HAP-1 (cell line): Measurements from ENCODE around the gene PRTN3.
"Not testable (repeated sequence)": the region's sequence is repeated elsewhere in the genome, so short reads cannot be mapped to it uniquely, and the experiment has no call there.

Source experiments
- DNase-seq, 2 experiments: peaks; one replicate each; pipeline ENCODE4 v3.0.0-alpha.2; 2016 to 2020; ENCODE audit warnings: low spot score in 2 of 2
- H3K27me3 ChIP-seq: fragments of 250-450 bp; sonication (Bioruptor Pico); 2 replicates; pipeline ENCODE4 v1.5.1; 2020; ENCODE audit warnings: low read depth, mild to moderate bottlenecking, moderate library complexity
- H3K36me3 ChIP-seq: fragments of 250-450 bp; sonication (Bioruptor Pico); replicated peaks from 2 replicates; pipeline ENCODE4 v1.5.1; 2020; ENCODE audit warnings: mild to moderate bottlenecking
- H3K4me1 ChIP-seq: fragments of 250-450 bp; sonication (Bioruptor Pico); 2 replicates; pipeline ENCODE4 v1.5.1; 2020; ENCODE audit warnings: mild to moderate bottlenecking
- H3K4me3 ChIP-seq: fragments of 250-450 bp; sonication (Bioruptor Pico); 2 replicates; pipeline ENCODE4 v1.5.1; 2020; ENCODE audit warnings: mild to moderate bottlenecking, moderate library complexity
- H3K9me3 ChIP-seq: fragments of 250-450 bp; sonication (Bioruptor Pico); 2 replicates; pipeline ENCODE4 v1.5.1; 2020; ENCODE audit warnings: mild to moderate bottlenecking, moderate library complexity
- in situ Hi-C: fragments of 300-500 bp; cut with MboI; formaldehyde crosslinking; loops from 3 replicates; pipeline ENCODE4 v1.14.3; 2020; ENCODE audit warnings: low sequenced_read_pairs, inconsistent platforms, mixed read lengths

PRTN3 gene

DNA sequence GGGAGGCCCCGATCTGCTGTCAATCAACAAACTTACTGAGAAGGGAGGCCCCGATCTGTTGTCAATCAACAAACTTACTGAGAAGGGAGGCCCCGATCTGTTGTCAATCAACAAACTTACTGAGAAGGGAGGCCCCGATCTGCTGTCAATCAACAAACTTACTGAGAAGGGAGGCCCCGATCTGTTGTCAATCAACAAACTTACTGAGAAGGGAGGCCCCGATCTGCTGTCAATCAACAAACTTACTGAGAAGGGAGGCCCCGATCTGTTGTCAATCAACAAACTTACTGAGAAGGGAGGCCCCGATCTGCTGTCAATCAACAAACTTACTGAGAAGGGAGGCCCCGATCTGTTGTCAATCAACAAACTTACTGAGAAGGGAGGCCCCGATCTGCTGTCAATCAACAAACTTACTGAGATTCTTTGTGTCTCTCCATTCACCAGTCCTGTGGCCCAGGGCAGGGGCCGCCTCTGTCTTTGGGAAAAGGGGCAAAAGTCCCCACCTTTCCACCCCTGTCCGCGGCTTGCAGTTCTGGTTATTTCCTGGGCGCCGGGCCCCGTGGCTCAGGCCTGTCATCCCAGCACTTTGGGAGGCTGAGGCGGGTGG lies 12.9 kb downstream of the PRTN3 start:
- H3K4me1 ChIP-seq, H3K27me3 ChIP-seq, H3K4me3 ChIP-seq, in situ Hi-C loops, DNase-seq, H3K36me3 ChIP-seq, H3K9me3 ChIP-seq: not testable (repeated sequence)

DNA sequence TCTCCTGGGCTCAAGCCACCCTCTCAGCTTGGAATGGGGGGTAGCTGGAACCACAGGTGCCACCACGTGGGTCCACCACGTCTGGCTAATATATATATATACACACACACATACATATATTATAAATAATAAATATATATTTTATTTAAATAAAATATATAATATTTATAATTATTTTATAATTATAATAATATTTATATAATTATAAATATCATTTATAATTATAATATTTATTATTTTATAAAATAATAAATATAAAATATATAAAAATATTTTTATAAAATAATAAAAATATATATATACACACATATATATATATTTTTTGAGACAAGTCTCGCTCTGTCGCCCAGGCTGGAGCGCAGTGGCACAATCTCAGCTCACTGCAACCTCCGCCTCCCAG lies 13.8 kb downstream of the PRTN3 start:
- in situ Hi-C loops, result no loop called here

DNA sequence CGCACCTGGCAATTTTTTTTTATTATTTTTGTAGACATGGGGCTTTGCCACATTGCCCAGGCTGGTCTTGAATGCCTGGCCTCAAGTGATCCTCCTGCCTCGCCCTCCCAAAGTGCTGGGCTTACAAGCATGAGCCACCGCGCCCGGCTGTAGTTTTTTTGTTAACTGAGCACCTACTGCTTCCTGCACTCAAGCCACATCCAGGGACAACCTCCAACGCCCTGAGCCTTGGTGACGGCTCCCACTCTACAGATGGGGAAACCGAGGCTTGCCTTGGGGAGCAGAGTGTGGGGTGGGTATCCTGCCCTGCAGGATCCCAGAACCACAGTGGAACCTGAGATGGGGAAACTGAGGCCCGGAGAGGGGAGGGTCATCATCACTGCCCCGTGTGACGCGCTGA lies 14.3 kb downstream of the PRTN3 start:
- H3K36me3 ChIP-seq, result no peaks in the 10 kb centered on the region
- DNase-seq, result no peak
- in situ Hi-C loops, result no loop called here
- H3K27me3 ChIP-seq, result no peaks in the 10 kb centered on the region
- peaks cover 13% of the 10 kb centered on the region for H3K4me1 ChIP-seq
- H3K9me3 ChIP-seq, result no peaks in the 10 kb centered on the region
- no peak overlapping the region for H3K4me3 ChIP-seq

More for the DNA sequence above, 13.8 kb downstream of the PRTN3 start:
- Histone ChIP-seq H3K4me1 (peaks cover 8% of the 10 kb centered on the region), H3K36me3 (no peaks in the 10 kb centered on the region), H3K4me3 (no peak overlapping the region), H3K9me3 (no peaks in the 10 kb centered on the region), H3K27me3 (no peaks in the 10 kb centered on the region)
- DNase-seq, result no peak

DNA sequence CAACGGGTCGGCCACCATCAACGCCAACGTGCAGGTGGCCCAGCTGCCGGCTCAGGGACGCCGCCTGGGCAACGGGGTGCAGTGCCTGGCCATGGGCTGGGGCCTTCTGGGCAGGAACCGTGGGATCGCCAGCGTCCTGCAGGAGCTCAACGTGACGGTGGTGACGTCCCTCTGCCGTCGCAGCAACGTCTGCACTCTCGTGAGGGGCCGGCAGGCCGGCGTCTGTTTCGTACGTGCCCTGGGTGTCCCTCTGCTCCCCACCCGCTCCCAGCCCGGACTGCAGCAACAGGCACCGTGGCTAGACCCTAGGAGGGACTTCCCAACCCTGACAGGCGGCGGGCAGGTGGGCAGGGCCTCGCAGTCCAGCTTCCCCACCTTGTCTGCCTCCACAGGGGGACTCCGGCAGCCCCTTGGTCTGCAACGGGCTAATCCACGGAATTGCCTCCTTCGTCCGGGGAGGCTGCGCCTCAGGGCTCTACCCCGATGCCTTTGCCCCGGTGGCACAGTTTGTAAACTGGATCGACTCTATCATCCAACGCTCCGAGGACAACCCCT lies 14.8 kb downstream of the PRTN3 start:
- Histone ChIP-seq H3K4me3 (no peak overlapping the region), H3K27me3 (no peaks in the 10 kb centered on the region), H3K9me3 (no peaks in the 10 kb centered on the region), H3K36me3 (no peaks in the 10 kb centered on the region), H3K4me1 (peaks cover 10% of the 10 kb centered on the region)
- DNase-seq, result no peak
- in situ Hi-C loops, result no loop called here

DNA sequence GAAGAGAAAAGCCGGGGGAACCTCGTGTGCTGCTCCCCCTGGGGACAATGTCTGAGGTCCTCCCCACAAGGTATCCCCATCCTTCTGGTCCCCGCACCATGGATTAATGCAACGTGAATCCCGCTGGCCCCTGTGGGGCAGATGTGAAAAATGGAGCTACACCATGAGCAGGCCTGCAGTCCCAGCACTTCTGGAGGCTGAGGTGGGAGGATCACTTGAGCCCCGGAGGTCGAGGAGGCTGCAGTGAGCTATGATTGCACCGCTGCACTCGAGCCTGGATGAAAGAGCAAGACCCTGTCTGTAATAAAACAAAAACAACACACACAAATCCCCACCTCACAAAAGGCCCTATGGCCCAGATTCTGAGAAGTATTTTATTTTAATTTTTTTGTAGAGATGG lies 17.5 kb downstream of the PRTN3 start:
- Histone ChIP-seq H3K4me3 (no peak overlapping the region), H3K4me1 (peaks cover 12% of the 10 kb centered on the region), H3K9me3 (no peaks in the 10 kb centered on the region), H3K36me3 (peaks cover 4% of the 10 kb centered on the region; the same call in 1 of the 2 replicates), H3K27me3 (no peaks in the 10 kb centered on the region)
- in situ Hi-C loops, result no loop called here
- DNase-seq, result no peak

DNA sequence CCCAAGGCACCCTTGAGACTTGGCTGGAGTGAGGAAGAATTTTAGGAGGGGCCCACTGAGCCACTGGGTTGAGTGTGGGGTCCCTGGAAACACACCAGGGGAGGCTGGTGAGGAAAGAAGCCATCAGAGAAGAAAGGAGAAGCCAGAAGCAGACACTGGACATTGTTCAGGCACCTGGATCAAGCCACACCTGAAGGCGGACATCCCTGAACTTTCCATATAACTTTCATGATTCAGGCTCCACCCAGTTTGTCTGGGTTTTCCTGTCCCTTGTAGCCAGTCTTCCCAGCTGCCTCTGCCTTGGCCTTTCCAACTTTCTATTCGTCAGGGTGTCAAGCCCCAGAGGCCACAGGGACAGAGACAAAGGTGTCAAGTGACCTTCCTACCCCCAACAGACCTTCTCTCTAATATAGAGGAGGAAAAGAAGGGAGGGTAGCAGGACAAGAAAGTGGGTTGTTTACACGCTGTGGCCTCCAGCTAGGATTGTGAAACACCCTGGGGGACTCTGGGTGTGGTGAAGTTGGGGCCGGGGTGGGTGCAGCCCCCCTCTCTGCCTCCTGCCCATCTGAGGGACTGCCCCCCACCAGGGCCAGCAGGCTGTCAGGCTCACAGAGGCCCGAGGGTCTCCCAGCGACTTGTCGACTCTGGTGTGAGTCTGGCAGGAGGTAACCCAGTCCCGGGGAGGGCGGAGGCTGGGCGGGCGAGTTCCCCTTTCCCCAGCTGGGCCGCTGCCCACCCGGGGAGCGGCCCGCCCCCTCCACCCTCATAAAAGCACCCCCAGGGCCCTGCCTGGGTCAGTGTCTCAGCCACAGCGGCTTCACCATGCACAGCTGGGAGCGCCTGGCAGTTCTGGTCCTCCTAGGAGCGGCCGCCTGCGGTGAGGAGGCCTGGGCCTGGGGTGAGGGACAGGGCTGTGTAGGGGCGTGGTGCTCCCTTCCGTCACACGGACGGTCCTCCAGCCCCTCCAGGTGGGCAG lies 18.4 kb downstream of the PRTN3 start, which contains the start of gene CFD:
CFD (plus strand) TSS at position 797 of the 976 bp plus-strand sequence; CDS start at position 823, 26 bp downstream.
- Histone ChIP-seq H3K4me1 (peaks cover 12% of the 10 kb centered on the region), H3K9me3 (no peaks in the 10 kb centered on the region), H3K4me3 (peak within 1 kb of the TSS; percentile 49), H3K27me3 (no peaks in the 10 kb centered on the region), H3K36me3 (peaks cover 4% of the 10 kb centered on the region; the same call in 1 of the 2 replicates)
- in situ Hi-C loops, result no loop called here
- DNase-seq, result no peak

DNA sequence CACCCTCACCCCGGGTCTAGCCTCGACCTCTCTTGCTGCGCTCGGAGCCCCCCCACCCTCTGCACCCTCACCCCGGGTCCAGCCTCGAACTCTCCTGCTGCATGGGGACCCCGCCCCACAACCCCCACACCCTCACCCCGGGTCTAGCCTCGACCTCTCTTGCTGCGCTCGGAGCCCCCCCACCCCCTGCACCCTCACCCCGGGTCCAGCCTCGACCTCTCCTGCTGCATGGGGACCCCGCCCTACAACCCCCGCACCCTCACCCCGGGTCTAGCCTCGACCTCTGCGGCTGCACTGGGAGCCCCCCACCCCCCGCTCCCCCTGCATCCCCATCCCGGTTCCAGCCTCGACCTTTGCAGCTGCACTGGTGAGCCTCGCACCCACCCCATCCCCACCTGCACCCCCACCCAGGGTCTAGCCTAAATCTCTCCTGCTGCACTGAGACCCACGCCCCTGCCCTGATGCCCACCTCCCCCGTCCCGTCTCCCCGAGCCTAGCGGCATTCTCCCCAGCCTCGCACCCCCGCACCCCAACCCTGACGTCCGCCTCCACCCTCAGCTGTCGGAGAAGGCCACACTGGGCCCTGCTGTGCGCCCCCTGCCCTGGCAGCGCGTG lies 20.4 kb downstream of the PRTN3 start:
- no peak for DNase-seq
- Histone ChIP-seq H3K4me3 (peak overlapping the region; percentile 49), H3K4me1 (peaks cover 12% of the 10 kb centered on the region), H3K36me3 (peaks cover 11% of the 10 kb centered on the region; the same call in 1 of the 2 replicates), H3K9me3 (no peaks in the 10 kb centered on the region), H3K27me3 (no peaks in the 10 kb centered on the region)
- in situ Hi-C loops, result no loop called here

DNA sequence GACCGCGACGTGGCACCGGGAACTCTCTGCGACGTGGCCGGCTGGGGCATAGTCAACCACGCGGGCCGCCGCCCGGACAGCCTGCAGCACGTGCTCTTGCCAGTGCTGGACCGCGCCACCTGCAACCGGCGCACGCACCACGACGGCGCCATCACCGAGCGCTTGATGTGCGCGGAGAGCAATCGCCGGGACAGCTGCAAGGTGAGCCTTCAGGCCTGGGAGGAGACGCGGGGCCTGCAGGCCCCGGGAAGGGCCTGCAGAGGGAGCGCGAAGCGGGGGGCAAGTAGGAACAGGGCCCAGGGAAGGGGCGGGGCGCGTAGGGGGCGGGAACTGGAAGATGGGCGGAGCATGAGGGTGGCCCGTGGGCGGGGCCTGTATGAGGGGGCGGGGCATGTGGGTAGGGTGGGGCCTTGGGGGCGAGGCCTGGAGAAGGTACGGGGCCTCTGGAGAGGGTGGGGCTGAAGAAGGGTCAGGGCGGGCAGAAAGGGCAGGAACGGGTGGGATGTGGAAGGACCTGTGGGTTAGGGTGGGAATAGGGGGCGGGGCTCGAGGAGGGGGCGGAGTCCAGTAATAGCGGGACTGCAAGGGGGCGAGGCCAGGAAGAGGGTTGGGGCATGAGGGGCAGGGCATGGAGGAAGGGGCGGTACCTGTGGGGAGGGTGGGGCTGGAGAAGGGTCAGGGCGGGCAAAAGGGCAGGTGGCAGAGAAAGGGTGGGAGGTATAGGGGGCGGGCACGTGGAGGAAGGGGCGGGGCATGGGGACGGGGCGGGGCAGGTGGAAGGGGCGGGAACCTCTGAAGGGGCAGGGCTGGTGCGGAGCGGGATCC lies 21.2 kb downstream of the PRTN3 start:
- Histone ChIP-seq H3K27me3 (no peaks in the 10 kb centered on the region), H3K36me3 (peaks cover 11% of the 10 kb centered on the region; the same call in 1 of the 2 replicates), H3K4me1 (peaks cover 12% of the 10 kb centered on the region), H3K4me3 (peak overlapping the region; percentile 10; the same call in 1 of the 2 replicates), H3K9me3 (no peaks in the 10 kb centered on the region)
- DNase-seq, result peak; percentile 56 to 92
- in situ Hi-C loops, result no loop called here

DNA sequence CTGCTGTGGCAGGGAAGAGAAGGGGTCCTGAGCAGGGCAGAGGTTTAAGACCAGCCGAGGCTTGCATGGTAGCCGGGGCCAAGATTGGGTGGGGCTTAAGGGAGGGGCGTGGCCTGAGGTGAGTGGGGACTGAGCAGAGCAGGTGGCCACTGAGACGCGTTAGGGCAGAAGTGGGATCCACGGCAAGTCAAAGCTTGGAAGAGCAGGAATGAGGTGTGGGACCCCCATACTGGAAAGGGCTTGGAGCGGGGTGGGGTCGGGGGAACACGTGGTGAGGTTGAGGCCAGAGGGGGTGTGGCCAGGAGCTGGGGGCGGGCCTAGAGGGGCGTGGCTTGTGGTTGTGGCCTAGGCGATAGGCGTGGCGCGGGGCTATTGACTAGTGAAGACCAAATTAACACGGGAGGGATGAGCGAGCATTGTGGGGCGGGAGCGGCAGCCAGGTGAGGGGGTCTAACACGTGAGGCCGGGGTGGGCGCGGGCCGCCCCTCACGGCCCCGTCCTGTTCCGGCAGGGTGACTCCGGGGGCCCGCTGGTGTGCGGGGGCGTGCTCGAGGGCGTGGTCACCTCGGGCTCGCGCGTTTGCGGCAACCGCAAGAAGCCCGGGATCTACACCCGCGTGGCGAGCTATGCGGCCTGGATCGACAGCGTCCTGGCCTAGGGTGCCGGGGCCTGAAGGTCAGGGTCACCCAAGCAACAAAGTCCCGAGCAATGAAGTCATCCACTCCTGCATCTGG lies 21.9 kb downstream of the PRTN3 start:
- DNase-seq, result peak in 1 of 2 experiments; percentile 75
- in situ Hi-C loops, result no loop called here
- peaks cover 12% of the 10 kb centered on the region for H3K4me1 ChIP-seq
- H3K9me3 ChIP-seq, result no peaks in the 10 kb centered on the region
- H3K36me3 ChIP-seq, result peaks cover 16% of the 10 kb centered on the region
- H3K27me3 ChIP-seq, result no peaks in the 10 kb centered on the region
- H3K4me3 ChIP-seq, result no peak overlapping the region

DNA sequence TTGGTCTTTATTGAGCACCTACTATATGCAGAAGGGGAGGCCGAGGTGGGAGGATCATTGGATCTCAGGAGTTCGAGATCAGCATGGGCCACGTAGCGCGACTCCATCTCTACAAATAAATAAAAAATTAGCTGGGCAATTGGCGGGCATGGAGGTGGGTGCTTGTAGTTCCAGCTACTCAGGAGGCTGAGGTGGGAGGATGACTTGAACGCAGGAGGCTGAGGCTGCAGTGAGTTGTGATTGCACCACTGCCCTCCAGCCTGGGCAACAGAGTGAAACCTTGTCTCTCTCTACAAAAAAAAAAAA lies 22.5 kb downstream of the PRTN3 start:
- no peaks in the 10 kb centered on the region for H3K9me3 ChIP-seq
- H3K4me3 ChIP-seq, result no peak overlapping the region
- in situ Hi-C loops, result no loop called here
- H3K4me1 ChIP-seq, result peaks cover 12% of the 10 kb centered on the region
- no peaks in the 10 kb centered on the region for H3K27me3 ChIP-seq
- H3K36me3 ChIP-seq, result peaks cover 21% of the 10 kb centered on the region
- DNase-seq, result no peak

DNA sequence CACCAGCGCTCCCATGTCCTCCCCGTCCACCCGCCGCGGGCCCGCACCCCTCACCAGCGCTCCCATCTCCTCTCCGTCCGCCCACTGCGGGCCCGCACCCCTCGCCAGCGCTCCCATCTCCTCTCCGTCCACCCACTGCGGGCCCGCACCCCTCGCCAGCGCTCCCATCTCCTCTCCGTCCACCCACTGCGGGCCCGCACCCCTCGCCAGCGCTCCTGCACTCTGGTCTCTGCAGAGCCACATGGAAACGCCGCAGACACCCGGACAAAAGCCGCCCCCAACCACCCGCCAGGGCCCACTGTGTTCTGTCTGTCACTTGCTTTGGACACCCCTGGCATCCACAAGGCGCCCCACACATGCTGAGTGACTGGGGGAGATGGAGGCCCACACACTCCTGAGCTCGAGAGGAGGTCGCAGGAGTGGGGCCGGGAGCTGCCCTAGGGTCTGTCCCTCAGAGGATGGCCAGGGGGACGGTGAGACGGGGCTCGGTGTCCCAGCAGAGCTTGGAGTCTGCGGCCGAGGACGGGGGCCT lies 26.0 kb downstream of the PRTN3 start:
- in situ Hi-C loops, result no loop called here
- H3K4me1 ChIP-seq, result peaks cover under 1% of the 10 kb centered on the region
- no peaks in the 10 kb centered on the region for H3K9me3 ChIP-seq
- no peak overlapping the region for H3K4me3 ChIP-seq
- no peak for DNase-seq
- no peaks in the 10 kb centered on the region for H3K27me3 ChIP-seq
- peaks cover 45% of the 10 kb centered on the region for H3K36me3 ChIP-seq

DNA sequence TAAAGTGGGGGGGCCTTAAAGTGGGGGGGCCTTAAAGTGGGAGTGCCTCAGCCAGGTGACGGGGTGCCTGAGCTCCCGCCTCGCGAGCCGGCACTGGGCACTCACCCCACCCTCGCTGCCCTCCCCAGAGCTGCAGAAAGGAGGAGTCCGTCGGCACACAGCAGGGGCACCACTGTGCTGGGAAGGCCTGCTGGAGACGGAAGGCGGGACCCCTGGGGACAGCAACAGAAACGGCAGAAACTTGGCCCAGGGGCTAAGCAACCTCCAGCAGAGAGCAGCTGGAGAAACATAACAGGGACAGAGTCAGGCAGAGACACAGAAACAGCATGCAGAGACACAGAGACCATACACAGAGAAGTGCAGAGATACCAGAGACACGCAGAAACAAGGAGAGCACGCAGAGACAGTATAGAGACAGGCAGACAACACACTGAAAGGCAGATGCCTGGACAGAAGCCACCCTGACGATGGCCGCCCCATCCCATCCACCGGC lies 26.5 kb downstream of the PRTN3 start:
- DNase-seq, result no peak
- H3K4me1 ChIP-seq, result peaks cover 5% of the 10 kb centered on the region
- H3K9me3 ChIP-seq, result no peaks in the 10 kb centered on the region
- peaks cover 50% of the 10 kb centered on the region for H3K36me3 ChIP-seq
- H3K27me3 ChIP-seq, result no peaks in the 10 kb centered on the region
- in situ Hi-C loops, result no loop called here
- H3K4me3 ChIP-seq, result no peak overlapping the region
